A549 (cell line): ENCODE results near the gene FBXW9. TPM values are rescaled to one million over a fixed set of nuclear protein-coding genes. Genes with fewer than 3 reads are reported as not detected.
A peak's percentile ranks its signal among the peaks of the same experiment; 100 is the strongest.
"Not testable (repeated sequence)": the region's sequence is repeated elsewhere in the genome, so short reads cannot be mapped to it uniquely, and the experiment has no call there.

Experiments
- ATAC-seq, 2 experiments: fragments of 200-7000 bp in 1 of 2; fragments of >200 bp in 1 of 2; cut with Nextera tagmentation in 1 of 2; cut with Tn5 transposase in 1 of 2; 3 replicates each; pipeline versions ENCODE4 v1.8.0 to v1.9.1; 2018 to 2020; ENCODE audit warnings: mild to moderate bottlenecking in 1 of 2, moderate library complexity in 1 of 2
- CTCF ChIA-PET: fragments of 300-600 bp; sonication (Branson Sonifier 250); formaldehyde crosslinking; extraction: SDS; loops from one replicate; lab custom pipeline; 2021; ENCODE audit warnings: antibody characterized with exemption, inconsistent platforms; lab: Yijun Ruan, JAX
- POLR2A ChIA-PET: fragments of 350-600 bp; formaldehyde crosslinking; extraction: SDS; loops from one replicate; lab custom pipeline; 2021; ENCODE audit warnings: antibody characterized with exemption, inconsistent platforms; lab: Yijun Ruan, JAX
- DNase-seq, 2 experiments: peaks; one replicate each; pipeline versions ENCODE4 v3.0.0 to v3.0.0-alpha.2; 2011 to 2016; ENCODE audit warnings: low read depth in 1 of 2, low spot score in 1 of 2
- FAIRE-seq: peaks from 2 replicates; lab custom pipeline; 2011; peaks lifted over from hg19 to GRCh38; lab: Jason Lieb, UNC
- H3K27ac ChIP-seq, 2 experiments: fragments of >200 bp; sonication (Bioruptor Twin); formaldehyde crosslinking; 3 replicates each; pipeline ENCODE4 v1.5.1; 2016 to 2017
- H3K4me1 ChIP-seq: fragments of >200 bp; sonication (Bioruptor Twin); formaldehyde crosslinking; 3 replicates; pipeline ENCODE4 v1.6.1; 2016
- H3K4me2 ChIP-seq: fragments of >200 bp; sonication (Bioruptor Twin); formaldehyde crosslinking; 3 replicates; pipeline ENCODE4 v1.6.1; 2016
- H3K4me3 ChIP-seq: fragments of >200 bp; sonication (Bioruptor Twin); formaldehyde crosslinking; 3 replicates; pipeline ENCODE4 v1.5.1; 2016
- H3K9me3 ChIP-seq: fragments of >200 bp; sonication (Bioruptor Twin); formaldehyde crosslinking; 3 replicates; pipeline ENCODE4 v1.6.1; 2016
- ATOH8 ChIP-seq: fragments of 250-450 bp; sonication (Bioruptor Pico); IDR thresholded peaks from 2 replicates; pipeline ENCODE4 v1.5.0; 2020; ENCODE audit warnings: low read depth, mild to moderate bottlenecking, moderate library complexity
- CBX8 ChIP-seq: fragments of 200-600 bp; sonication (generic); IDR thresholded peaks from 2 replicates; pipeline ENCODE4 v1.6.1; 2016
- CEBPB ChIP-seq, 2 experiments: fragments of >200 bp in 1 of 2; sonication (Bioruptor Twin) in 1 of 2; formaldehyde crosslinking in 1 of 2; IDR thresholded peaks; 2 replicates each; pipeline ENCODE4 v1.6.1; 2012 to 2016
- CTCF ChIP-seq: fragments of >200 bp; sonication (Bioruptor Twin); formaldehyde crosslinking; IDR thresholded peaks from 3 replicates; pipeline ENCODE4 v1.5.1; 2016
- ESRRA ChIP-seq: fragments of 150-350 bp; IDR thresholded peaks from 2 replicates; pipeline ENCODE4 v1.6.1; 2014; ENCODE audit warnings: mild to moderate bottlenecking, low read length, borderline replicate concordance
- FOSL2 ChIP-seq, 2 experiments: fragments of 450-650 bp in 1 of 2; fragments of >200 bp in 1 of 2; sonication (Bioruptor Twin) in 1 of 2; formaldehyde crosslinking; IDR thresholded peaks; 2 replicates each; pipeline versions ENCODE4 v1.5.0 to v1.6.1; 2016 to 2020; ENCODE audit warnings: mild to moderate bottlenecking in 1 of 2, moderate library complexity in 1 of 2
- FOXS1 ChIP-seq: fragments of 250-450 bp; sonication (Bioruptor Pico); IDR thresholded peaks from 2 replicates; pipeline ENCODE4 v1.5.0; 2020; ENCODE audit warnings: mild to moderate bottlenecking, moderate library complexity
- HDAC2 ChIP-seq: fragments of 200-600 bp; sonication (generic); IDR thresholded peaks from 2 replicates; pipeline ENCODE4 v1.6.1; 2016
- HEYL ChIP-seq: fragments of 250-450 bp; sonication (Bioruptor Pico); IDR thresholded peaks from 2 replicates; pipeline ENCODE4 v1.8.0; 2021; ENCODE audit warnings: mild to moderate bottlenecking, moderate library complexity
- HOXB13 ChIP-seq: fragments of 250-450 bp; sonication (Bioruptor Pico); IDR thresholded peaks from 2 replicates; pipeline ENCODE4 v1.5.0; 2020; ENCODE audit warnings: low read depth, mild to moderate bottlenecking, moderate library complexity
- HOXB5 ChIP-seq: fragments of 250-450 bp; sonication (Bioruptor Pico); IDR thresholded peaks from 2 replicates; pipeline ENCODE4 v1.5.0; 2020; ENCODE audit warnings: mild to moderate bottlenecking, moderate library complexity
- JUN ChIP-seq, 2 experiments: fragments of >200 bp; sonication (Bioruptor Twin); formaldehyde crosslinking; IDR thresholded peaks; 2 replicates in 1 of 2; 3 replicates in 1 of 2; pipeline ENCODE4 v1.6.1; 2016 to 2017
- KDM5A ChIP-seq: fragments of 200-600 bp; sonication (generic); IDR thresholded peaks from 2 replicates; pipeline ENCODE4 v1.6.1; 2016; ENCODE audit warnings: antibody characterized with exemption, mild to moderate bottlenecking
- MYC ChIP-seq: IDR thresholded peaks from 2 replicates; pipeline ENCODE4 v1.6.1; 2012; ENCODE audit warnings: mild to moderate bottlenecking, inconsistent platforms, low read length, improper control_type of control experiment, borderline replicate concordance
- NPAS2 ChIP-seq: fragments of 250-450 bp; sonication (Bioruptor Pico); IDR thresholded peaks from 2 replicates; pipeline ENCODE4 v1.8.0; 2022; ENCODE audit warnings: mild to moderate bottlenecking, moderate library complexity, borderline replicate concordance
- PHF8 ChIP-seq: fragments of 200-600 bp; sonication (generic); IDR thresholded peaks from 2 replicates; pipeline ENCODE4 v1.6.1; 2016; ENCODE audit warnings: low read depth, mild to moderate bottlenecking, antibody characterized with exemption, moderate library complexity, borderline replicate concordance
- POLR2A ChIP-seq: IDR thresholded peaks from 2 replicates; pipeline ENCODE4 v1.6.1; 2012; ENCODE audit warnings: mild to moderate bottlenecking, low read length
- POLR2AphosphoS2 ChIP-seq: conservative IDR thresholded peaks from 2 replicates; pipeline ENCODE4 v1.6.1; 2012; ENCODE audit warnings: low read length, improper control_type of control experiment, inconsistent platforms
- RAD21 ChIP-seq, 2 experiments: fragments of >200 bp in 1 of 2; sonication (Bioruptor Twin) in 1 of 2; formaldehyde crosslinking in 1 of 2; IDR thresholded peaks in 1 of 2; conservative IDR thresholded peaks in 1 of 2; 2 replicates in 1 of 2; 3 replicates in 1 of 2; pipeline ENCODE4 v1.6.1; 2012 to 2018; ENCODE audit warnings: inconsistent platforms in 1 of 2
- RARB ChIP-seq: fragments of 250-450 bp; sonication (Bioruptor Pico); IDR thresholded peaks from 2 replicates; pipeline ENCODE4 v1.8.0; 2021; ENCODE audit warnings: mild to moderate bottlenecking, moderate library complexity
- REST ChIP-seq: fragments of 200-600 bp; sonication (generic); IDR thresholded peaks from 2 replicates; pipeline ENCODE4 v1.6.1; 2016; ENCODE audit warnings: antibody characterized with exemption, mild to moderate bottlenecking, moderate library complexity
- USF2 ChIP-seq: fragments of 450-650 bp; IDR thresholded peaks from 2 replicates; pipeline ENCODE4 v1.6.1; 2014; ENCODE audit warnings: antibody characterized with exemption
- ZFP36 ChIP-seq: fragments of 450-650 bp; IDR thresholded peaks from 2 replicates; pipeline ENCODE4 v1.6.1; 2014; ENCODE audit warnings: borderline replicate concordance; ENCODE audit not compliant: partially characterized antibody
- WGBS: methylation state at CpG from one replicate; pipeline ENCODE4 v1.1.6; 2017; ENCODE audit errors: missing lambda C conversion rate; 5-methylcytosine and 5-hydroxymethylcytosine counted together
- polyA plus RNA-seq, 4 experiments: library from polyadenylated mRNA; depleted of rRNA in 3 of 4; stranded (reverse); fragments of >200 nt; fragmentation: RNase III in 1 of 4; extraction: RNeasy Plus Mini Kit Qiagen cat#74134 plus additional on column Dnase treatment in 1 of 4; gene quantifications; 2 replicates in 3 of 4; 3 replicates in 1 of 4; pipeline ENCODE4 v1.2.3, GENCODE V29; 2011 to 2017

Gene FBXW9
- polyA plus RNA-seq, 2 of the 4 experiments (the other 2 are of a cell fraction), result 5.7 to 8.0 TPM

GRCh38 chr19:12726988-12727316, 30.5 kb upstream of the FBXW9 start:
- no peak for TF ChIP-seq HOXB5
- no peak for TF ChIP-seq ESRRA
- no peak for TF ChIP-seq ATOH8
- TF ChIP-seq HOXB13 (CRISPR knock-in tag), result no peak
- no peak for TF ChIP-seq ZFP36
- TF ChIP-seq KDM5A, result no peak
- no peak for TF ChIP-seq POLR2A
- TF ChIP-seq FOSL2 (IDR thresholded peaks at IDR 0.05), result no peak
- TF ChIP-seq FOSL2 (CRISPR knock-in tag; IDR thresholded peaks at IDR 0.05), result no peak
- TF ChIP-seq RARB (CRISPR knock-in tag), result no peak
- no peak for TF ChIP-seq CTCF
- TF ChIP-seq HEYL, result no peak
- no peak for TF ChIP-seq FOXS1 (CRISPR knock-in tag)
- TF ChIP-seq USF2, result no peak
- TF ChIP-seq HDAC2, result no peak
- no peak for TF ChIP-seq CBX8
- TF ChIP-seq, all 56 proteins: peak for 0
- ChIA-PET POLR2A (no interaction called here), CTCF (interaction anchor here (0.6 to 1.6 kb wide), 5 partner anchors 10 to 1892 kb away, joined by 3 to 5 read pairs (median 3); no protein-coding TSS in a partner anchor)
- Histone ChIP-seq H3K4me2 (no peak overlapping the region), H3K27ac (no peak overlapping the region), H3K4me1 (peaks cover under 1% of the 10 kb centered on the region; the same call in 1 of the 3 replicates), H3K9me3 (no peaks in the 10 kb centered on the region), H3K4me3 (no peak overlapping the region)
- 100% methylated on average over 2 of the region's 2 CpGs for WGBS
- DNase-seq (no peak), ATAC-seq (no peak), FAIRE-seq (no peak)

GRCh38 chr19:12725612-12726011, 29.2 kb upstream of the FBXW9 start:
- CTCF ChIA-PET, result interaction anchor here (0.9 kb wide), 1 partner anchor 32 kb away, joined by 4 read pairs; no protein-coding TSS in a partner anchor
- 95% methylated on average over 10 of the region's 10 CpGs for WGBS
- H3K9me3 ChIP-seq, DNase-seq, ATAC-seq, H3K4me3 ChIP-seq, H3K4me1 ChIP-seq, H3K4me2 ChIP-seq, POLR2A ChIA-PET, FAIRE-seq, H3K27ac ChIP-seq: not testable (repeated sequence)

GRCh38 chr19:12723641-12724426, 27.4 kb upstream of the FBXW9 start, which contains the start of gene TNPO2:
Gene TNPO2 (minus strand): TSS chr19:12723932. CDS start chr19:12720977, 2,955 bp downstream.
- no peaks in the 10 kb centered on the region for H3K9me3 ChIP-seq
- no peak for FAIRE-seq
- peak; percentile 79 to 83 for ATAC-seq
- POLR2A ChIA-PET, result interaction anchor here (0.6 to 1.5 kb wide), 2 partner anchors 10 to 30 kb away, joined by 4 to 16 read pairs; partner anchors contain the start of gene TRIR
- peak within 1 kb of the TSS; percentile 76 for H3K4me3 ChIP-seq
- peak within 1 kb of the TSS; percentile 91 to 99 for H3K27ac ChIP-seq
- H3K4me2 ChIP-seq, result peak within 1 kb of the TSS; percentile 92
- CTCF ChIA-PET, result interaction anchor here (0.7 to 3.3 kb wide), 8 partner anchors 10 to 124 kb away, joined by 3 to 11 read pairs (median 5); no protein-coding TSS in a partner anchor
- peaks cover 10% of the 10 kb centered on the region; the same call in 1 of the 3 replicates for H3K4me1 ChIP-seq
- peak; percentile 60 to 74 for DNase-seq
- 21% methylated on average over 11 of the region's 28 CpGs for WGBS
- no peak for TF ChIP-seq ESRRA
- TF ChIP-seq RAD21 (conservative IDR thresholded peaks at IDR 0.05 in 1 of 2, IDR thresholded peaks at IDR 0.05 in 1 of 2), result no peak
- no peak for TF ChIP-seq REST
- no peak for TF ChIP-seq POLR2AphosphoS2
- peak; percentile 82; the same call in 1 of the 2 replicates for TF ChIP-seq MYC
- no peak for TF ChIP-seq NPAS2 (CRISPR knock-in tag)
- no peak for TF ChIP-seq USF2
- peak; percentile 39; the same call in 1 of the 2 replicates for TF ChIP-seq POLR2A
- peak in 1 of 2 experiments; percentile 38; a peak in 1 of 5 replicates for TF ChIP-seq JUN (IDR thresholded peaks at IDR 0.05)
- TF ChIP-seq PHF8, result peak; percentile 21; the same call in 1 of the 2 replicates
- no peak for TF ChIP-seq CEBPB (IDR thresholded peaks at IDR 0.05)
